ENCODE results near the gene GRM7.

GRCh38 chr3:7503431-7503830, 642.5 kb downstream of the GRM7 start:
- TF ChIP-seq CTCF (IDR thresholded peaks at IDR 0.05; ENCODE audit: poor library complexity) (no peak), EZH2 (IDR thresholded peaks at IDR 0.05; ENCODE audit: borderline replicate concordance) (no peak), EZH2phosphoT487 (IDR thresholded peaks at IDR 0.05; ENCODE audit: low read depth, severe bottlenecking, unreplicated experiment) (no peak)
